ENCODE measurements around the gene DGKH. TPM values are rescaled to one million over a fixed set of nuclear protein-coding genes. Genes with fewer than 3 reads are reported as not detected.
"Not testable (repeated sequence)": the region's sequence is repeated elsewhere in the genome, so short reads cannot be mapped to it uniquely, and the experiment has no call there.

The DGKH gene
- total and polyA plus RNA-seq, 2 donors (not counting 1 experiment from before 2014, with no cell fraction given), result 0.06 to 0.67 TPM

- no peak overlapping the region for H3K4me3 ChIP-seq (ENCODE audit: control extremely low read depth in 1 of 5, extremely low read depth in 1 of 5, insufficient read depth in 1 of 5, low read depth in 2 of 5, low read length in 4 of 5)
- peaks cover 0 to 3% (median 0%) of the 10 kb centered on the region in 3 donors for H3K9me3 ChIP-seq (ENCODE audit: control extremely low read depth in 1 of 3, control insufficient read depth in 2 of 3, insufficient read depth in 1 of 3, low read length in 2 of 3)
- no peaks in the 10 kb centered on the region for H3K4me1 ChIP-seq (ENCODE audit: control insufficient read depth in 2 of 2, insufficient read depth in 2 of 2, low read length in 2 of 2)
- Mint-ChIP-seq H3K27ac (no peak overlapping the region), H3K4me3 (no peak overlapping the region), H3K27me3 (no peaks in the 10 kb centered on the region), H3K4me1 (no peaks in the 10 kb centered on the region), H3K9me3 (ENCODE audit: insufficient read depth) (no peaks in the 10 kb centered on the region)
- H4K20me1 ChIP-seq (ENCODE audit: control insufficient read depth, insufficient read depth, low read length, poor library complexity, severe bottlenecking), result no peaks in the 10 kb centered on the region
- TF ChIP-seq EZH2 (IDR thresholded peaks at IDR 0.05; ENCODE audit: borderline replicate concordance, insufficient read depth, low read depth, low read length, poor library complexity, severe bottlenecking) (no peak), CTCF (IDR thresholded peaks at IDR 0.05) (no peak)
- H3K27me3 ChIP-seq (replicated peaks in 1 of 4; ENCODE audit: control extremely low read depth in 1 of 4, control insufficient read depth in 3 of 4, insufficient read depth in 4 of 4, low read length in 3 of 4), result no peaks in the 10 kb centered on the region
- no peaks in the 10 kb centered on the region for H3K36me3 ChIP-seq (replicated peaks in 1 of 2; ENCODE audit: control extremely low read depth in 1 of 2, control insufficient read depth in 1 of 2, extremely low read depth in 1 of 2, insufficient read depth in 2 of 2, low read length in 1 of 2)
- H2AFZ ChIP-seq (ENCODE audit: insufficient read depth, low read depth, low read length, poor library complexity, severe bottlenecking), result no peak overlapping the region
- no peak overlapping the region for H3K9ac ChIP-seq (ENCODE audit: low read length)
- H3K79me2 ChIP-seq (ENCODE audit: control insufficient read depth, insufficient read depth, low read length), result no peaks in the 10 kb centered on the region
- CTCF ChIA-PET, result no interaction called here
- WGBS (ENCODE audit: insufficient coverage), result 91% methylated on average over 1 of the region's 2 CpGs
- intact Hi-C loops (cut with micrococcal nuclease), result no loop called here
- H3K4me2 ChIP-seq (replicated peaks; ENCODE audit: low read depth, low read length, poor library complexity, severe bottlenecking), result no peak overlapping the region
- DNase-seq, result no peak
- POLR2A ChIA-PET, result no interaction called here
- no peak overlapping the region for H3K27ac ChIP-seq (ENCODE audit: low read length in 2 of 2)
- ATAC-seq (ENCODE audit: low read depth), result no peak
Measured at GRCh38 chr13:42225051-42225450, 176.6 kb downstream of the DGKH start.

DNA sequence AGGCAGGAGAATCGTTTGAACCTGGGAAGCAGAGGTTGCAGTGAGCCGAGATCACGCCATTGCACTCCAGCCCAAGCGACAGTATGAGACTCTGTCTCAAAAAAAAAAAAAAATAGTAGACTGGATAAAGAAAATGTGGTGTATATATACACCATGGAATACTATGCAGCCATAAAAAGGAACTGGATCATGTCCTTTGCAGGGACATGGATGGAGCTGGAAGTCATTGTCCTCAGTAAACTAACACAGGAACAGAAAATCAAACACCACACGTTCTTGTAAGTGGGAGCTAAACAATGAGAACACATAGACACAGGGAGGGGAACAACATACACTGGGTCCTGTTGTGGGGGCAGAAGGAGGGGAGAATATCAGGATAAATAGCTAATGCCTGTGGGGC is 178.3 kb downstream of the DGKH start:
- H3K4me1 ChIP-seq (ENCODE audit: control insufficient read depth in 2 of 2, insufficient read depth in 2 of 2, low read length in 2 of 2); H3K4me2 ChIP-seq (replicated peaks; ENCODE audit: low read depth, low read length, poor library complexity, severe bottlenecking); H3K4me3 Mint-ChIP-seq; H3K27me3 Mint-ChIP-seq; H3K27ac ChIP-seq (ENCODE audit: low read length in 2 of 2); H3K4me3 ChIP-seq (ENCODE audit: control extremely low read depth in 1 of 5, extremely low read depth in 1 of 5, insufficient read depth in 1 of 5, low read depth in 2 of 5, low read length in 4 of 5); intact Hi-C loops (cut with micrococcal nuclease); H2AFZ ChIP-seq (ENCODE audit: insufficient read depth, low read depth, low read length, poor library complexity, severe bottlenecking); H4K20me1 ChIP-seq (ENCODE audit: control insufficient read depth, insufficient read depth, low read length, poor library complexity, severe bottlenecking); H3K9me3 ChIP-seq (ENCODE audit: control extremely low read depth in 1 of 3, control insufficient read depth in 2 of 3, insufficient read depth in 1 of 3, low read length in 2 of 3); H3K9ac ChIP-seq (ENCODE audit: low read length); H3K9me3 Mint-ChIP-seq (ENCODE audit: insufficient read depth); H3K79me2 ChIP-seq (ENCODE audit: control insufficient read depth, insufficient read depth, low read length); H3K27ac Mint-ChIP-seq; POLR2A ChIA-PET; H3K36me3 ChIP-seq (replicated peaks in 1 of 2; ENCODE audit: control extremely low read depth in 1 of 2, control insufficient read depth in 1 of 2, extremely low read depth in 1 of 2, insufficient read depth in 2 of 2, low read length in 1 of 2); H3K27me3 ChIP-seq (replicated peaks in 1 of 4; ENCODE audit: control extremely low read depth in 1 of 4, control insufficient read depth in 3 of 4, insufficient read depth in 4 of 4, low read length in 3 of 4); DNase-seq; H3K4me1 Mint-ChIP-seq; ATAC-seq (ENCODE audit: low read depth): not testable (repeated sequence)
- CTCF ChIA-PET, result interaction anchor here (0.8 kb wide), 1 partner anchor 9 kb away, joined by 3 read pairs; no protein-coding TSS in a partner anchor
- no CpG with 5 or more reads among the region's 5 CpGs for WGBS (ENCODE audit: insufficient coverage)

Measured in B cell (primary cell).